WTC11 (cell line): ENCODE results near the gene HNRNPUL1. TPM values are rescaled to one million over a fixed set of nuclear protein-coding genes. Genes with fewer than 3 reads are reported as not detected.
A peak's percentile ranks its signal among the peaks of the same experiment; 100 is the strongest.

Source experiments
- ATAC-seq: fragments of 200-7000 bp; cut with Tn5 transposase; 2 replicates; pipeline ENCODE4 v1.10.0; 2021; ENCODE audit warnings: mild to moderate bottlenecking, moderate library complexity
- CTCF ChIA-PET: fragments of 300-600 bp; sonication (Branson Sonifier 250); formaldehyde crosslinking; loops from one replicate; lab custom pipeline; 2021; ENCODE audit warnings: antibody characterized with exemption; lab: Charles Lee
- POLR2A ChIA-PET: fragments of 350-600 bp; sonication (Branson Sonifier 250); formaldehyde crosslinking; loops from one replicate; lab custom pipeline; 2021; ENCODE audit warnings: antibody characterized with exemption; lab: Charles Lee
- DNase-seq: peaks from one replicate; pipeline ENCODE4 v3.0.0; 2021; ENCODE audit warnings: low spot score
- H3K27ac Mint-ChIP-seq: 2 replicates; pipeline ENCODE4 v1.8.0; 2021; ENCODE audit warnings: mixed read lengths
- H3K27me3 Mint-ChIP-seq: 2 replicates; pipeline ENCODE4 v1.8.0; 2021; ENCODE audit warnings: low read depth, mild to moderate bottlenecking, moderate library complexity, mixed read lengths
- H3K36me3 Mint-ChIP-seq: 2 replicates; pipeline ENCODE4 v1.8.0; 2021; ENCODE audit warnings: mixed read lengths
- H3K4me1 Mint-ChIP-seq: 2 replicates; pipeline ENCODE4 v1.8.0; 2022; ENCODE audit warnings: mixed read lengths
- H3K4me3 Mint-ChIP-seq: 2 replicates; pipeline ENCODE4 v1.8.0; 2021; ENCODE audit warnings: mild to moderate bottlenecking, moderate library complexity, mixed read lengths
- H3K9me3 Mint-ChIP-seq: 2 replicates; pipeline ENCODE4 v1.8.0; 2021; ENCODE audit warnings: mixed read lengths
- ATF1 ChIP-seq: sonication (generic); formaldehyde crosslinking; IDR thresholded peaks from 2 replicates; pipeline ENCODE4 v1.8.1; 2023; ENCODE audit warnings: mild to moderate bottlenecking, moderate library complexity, missing genetic modification reagents
- CBFB ChIP-seq: sonication (generic); formaldehyde crosslinking; IDR thresholded peaks from 2 replicates; pipeline ENCODE4 v1.8.1; 2022; ENCODE audit warnings: mild to moderate bottlenecking, low read depth, missing genetic modification reagents
- ELF4 ChIP-seq: sonication (generic); formaldehyde crosslinking; IDR thresholded peaks from 2 replicates; pipeline ENCODE4 v1.8.1; 2022; ENCODE audit warnings: low read depth, mild to moderate bottlenecking, moderate library complexity, missing genetic modification reagents
- EMX1 ChIP-seq: fragments of 250-450 bp; sonication (Bioruptor Pico); IDR thresholded peaks from 2 replicates; pipeline ENCODE4 v1.8.0; 2021; ENCODE audit warnings: mild to moderate bottlenecking
- FOXP4 ChIP-seq: sonication (generic); formaldehyde crosslinking; IDR thresholded peaks from 2 replicates; pipeline ENCODE4 v1.8.0; 2022; ENCODE audit warnings: mild to moderate bottlenecking, missing genetic modification reagents
- GRHL2 ChIP-seq: fragments of 250-450 bp; sonication (Bioruptor Pico); IDR thresholded peaks from 2 replicates; pipeline ENCODE4 v1.8.0; 2022; ENCODE audit warnings: mild to moderate bottlenecking, moderate library complexity; ENCODE audit not compliant: insufficient replicate concordance, severe bottlenecking
- NR3C1 ChIP-seq: sonication (generic); formaldehyde crosslinking; conservative IDR thresholded peaks from 2 replicates; pipeline ENCODE4 v1.8.1; 2023; ENCODE audit warnings: low read depth, mild to moderate bottlenecking, missing genetic modification reagents
- SOX15 ChIP-seq: fragments of 250-450 bp; sonication (Bioruptor Pico); IDR thresholded peaks from 2 replicates; pipeline ENCODE4 v1.9.0; 2021; ENCODE audit warnings: mild to moderate bottlenecking
- SP1 ChIP-seq: sonication (generic); formaldehyde crosslinking; conservative IDR thresholded peaks from 2 replicates; pipeline ENCODE4 v1.8.1; 2022; ENCODE audit warnings: missing genetic modification reagents
- USF2 ChIP-seq: sonication (generic); formaldehyde crosslinking; IDR thresholded peaks from 2 replicates; pipeline ENCODE4 v1.8.1; 2023; ENCODE audit warnings: mild to moderate bottlenecking, missing genetic modification reagents, moderate library complexity
- ZNF138 ChIP-seq: sonication (generic); formaldehyde crosslinking; conservative IDR thresholded peaks from 2 replicates; pipeline ENCODE4 v1.8.1; 2022; ENCODE audit warnings: mild to moderate bottlenecking, moderate library complexity, missing genetic modification reagents
- ZNF396 ChIP-seq: fragments of 250-450 bp; sonication (Bioruptor Pico); IDR thresholded peaks from 2 replicates; pipeline ENCODE4 v1.8.0; 2021; ENCODE audit warnings: mild to moderate bottlenecking, moderate library complexity, borderline replicate concordance
- ZNF416 ChIP-seq: fragments of 250-450 bp; sonication (Bioruptor Pico); IDR thresholded peaks from 2 replicates; pipeline ENCODE4 v1.9.0; 2021; ENCODE audit warnings: mild to moderate bottlenecking, inconsistent platforms
- ZNF423 ChIP-seq: fragments of 250-450 bp; sonication (Bioruptor Pico); IDR thresholded peaks from 2 replicates; pipeline ENCODE4 v2.1.2; 2022; ENCODE audit warnings: mild to moderate bottlenecking, moderate library complexity
- total RNA-seq: library from RNA; stranded (reverse); gene quantifications from 3 replicates; pipeline ENCODE4 v1.2.3, GENCODE V29; 2021
- TF ChIP-seq, protein P1 (sequence below): sonication (generic); formaldehyde crosslinking; IDR thresholded peaks from 2 replicates; pipeline ENCODE4 v1.8.1; 2023; ENCODE audit warnings: mild to moderate bottlenecking, moderate library complexity, missing genetic modification reagents
- TF ChIP-seq, protein P2 (sequence below): sonication (generic); formaldehyde crosslinking; IDR thresholded peaks from 2 replicates; pipeline ENCODE4 v1.8.1; 2023; ENCODE audit warnings: mild to moderate bottlenecking, missing genetic modification reagents
- TF ChIP-seq, protein P3 (sequence below): sonication (generic); formaldehyde crosslinking; conservative IDR thresholded peaks from 2 replicates; pipeline ENCODE4 v1.8.1; 2023; ENCODE audit warnings: mild to moderate bottlenecking, low read depth, missing genetic modification reagents, moderate library complexity

The HNRNPUL1 gene
- total RNA-seq, 1 experiment from 2014 or later, result 282 TPM

DNA sequence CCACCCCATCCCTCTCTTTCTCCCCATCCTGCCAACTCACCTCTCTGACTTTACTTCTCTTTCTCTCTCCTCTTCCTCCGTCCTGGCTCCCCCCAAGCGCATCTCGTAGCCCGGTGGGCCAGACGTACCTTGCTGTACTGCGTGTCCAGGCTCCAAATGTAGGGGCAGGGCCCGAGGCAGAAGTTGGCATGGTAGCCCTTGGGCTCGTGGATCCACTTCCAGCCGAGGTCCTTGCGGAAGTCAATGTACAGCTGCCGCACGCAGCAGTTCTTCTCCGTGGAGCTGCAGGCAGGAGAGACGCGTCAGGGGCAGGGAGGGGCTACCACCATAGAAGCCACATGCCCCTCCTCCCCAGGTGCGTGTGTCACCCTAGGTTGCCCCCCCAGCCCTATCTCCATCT, 67.8 kb downstream of the HNRNPUL1 start (continued):
- no peak for TF ChIP-seq FOXP4
- no peak for TF ChIP-seq USF2
- TF ChIP-seq ZNF416 (CRISPR knock-in tag), result no peak
- TF ChIP-seq, all 79 proteins: peak for 0

GRCh38 chr19:41332468-41332867, 68.3 kb downstream of the HNRNPUL1 start:
- ChIA-PET CTCF (interaction anchor here (0.6 to 2.1 kb wide), 4 partner anchors 9 to 20 kb away, joined by 4 to 15 read pairs (median 7); no protein-coding TSS in a partner anchor), POLR2A (no interaction called here)
- Mint-ChIP-seq H3K27me3 (peaks cover 19% of the 10 kb centered on the region), H3K36me3 (no peaks in the 10 kb centered on the region), H3K9me3 (no peaks in the 10 kb centered on the region), H3K27ac (no peak overlapping the region), H3K4me3 (peak overlapping the region; percentile 77; the same call in 1 of the 2 replicates), H3K4me1 (peaks cover 34% of the 10 kb centered on the region)
- TF ChIP-seq ELF4 (CRISPR knock-in tag), result no peak
- no peak for TF ChIP-seq ATF1 (CRISPR knock-in tag)
- no peak for TF ChIP-seq NR3C1 (CRISPR knock-in tag)
- no peak for TF ChIP-seq GRHL2 (CRISPR knock-in tag)
- TF ChIP-seq ZNF396, result no peak
- TF ChIP-seq ZNF138 (CRISPR knock-in tag), result no peak
- TF ChIP-seq ZNF423 (CRISPR knock-in tag), result no peak
- TF ChIP-seq CBFB (CRISPR knock-in tag), result no peak
- no peak for TF ChIP-seq SP1
- TF ChIP-seq, protein P1, sequence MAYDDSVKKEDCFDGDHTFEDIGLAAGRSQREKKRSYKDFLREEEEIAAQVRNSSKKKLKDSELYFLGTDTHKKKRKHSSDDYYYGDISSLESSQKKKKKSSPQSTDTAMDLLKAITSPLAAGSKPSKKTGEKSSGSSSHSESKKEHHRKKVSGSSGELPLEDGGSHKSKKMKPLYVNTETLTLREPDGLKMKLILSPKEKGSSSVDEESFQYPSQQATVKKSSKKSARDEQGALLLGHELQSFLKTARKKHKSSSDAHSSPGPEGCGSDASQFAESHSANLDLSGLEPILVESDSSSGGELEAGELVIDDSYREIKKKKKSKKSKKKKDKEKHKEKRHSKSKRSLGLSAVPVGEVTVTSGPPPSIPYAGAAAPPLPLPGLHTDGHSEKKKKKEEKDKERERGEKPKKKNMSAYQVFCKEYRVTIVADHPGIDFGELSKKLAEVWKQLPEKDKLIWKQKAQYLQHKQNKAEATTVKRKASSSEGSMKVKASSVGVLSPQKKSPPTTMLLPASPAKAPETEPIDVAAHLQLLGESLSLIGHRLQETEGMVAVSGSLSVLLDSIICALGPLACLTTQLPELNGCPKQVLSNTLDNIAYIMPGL (CRISPR knock-in tag), result no peak
- TF ChIP-seq, protein P2, sequence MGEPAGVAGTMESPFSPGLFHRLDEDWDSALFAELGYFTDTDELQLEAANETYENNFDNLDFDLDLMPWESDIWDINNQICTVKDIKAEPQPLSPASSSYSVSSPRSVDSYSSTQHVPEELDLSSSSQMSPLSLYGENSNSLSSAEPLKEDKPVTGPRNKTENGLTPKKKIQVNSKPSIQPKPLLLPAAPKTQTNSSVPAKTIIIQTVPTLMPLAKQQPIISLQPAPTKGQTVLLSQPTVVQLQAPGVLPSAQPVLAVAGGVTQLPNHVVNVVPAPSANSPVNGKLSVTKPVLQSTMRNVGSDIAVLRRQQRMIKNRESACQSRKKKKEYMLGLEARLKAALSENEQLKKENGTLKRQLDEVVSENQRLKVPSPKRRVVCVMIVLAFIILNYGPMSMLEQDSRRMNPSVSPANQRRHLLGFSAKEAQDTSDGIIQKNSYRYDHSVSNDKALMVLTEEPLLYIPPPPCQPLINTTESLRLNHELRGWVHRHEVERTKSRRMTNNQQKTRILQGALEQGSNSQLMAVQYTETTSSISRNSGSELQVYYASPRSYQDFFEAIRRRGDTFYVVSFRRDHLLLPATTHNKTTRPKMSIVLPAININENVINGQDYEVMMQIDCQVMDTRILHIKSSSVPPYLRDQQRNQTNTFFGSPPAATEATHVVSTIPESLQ (CRISPR knock-in tag), result no peak
- TF ChIP-seq SOX15 (CRISPR knock-in tag), result no peak
- TF ChIP-seq, protein P3, sequence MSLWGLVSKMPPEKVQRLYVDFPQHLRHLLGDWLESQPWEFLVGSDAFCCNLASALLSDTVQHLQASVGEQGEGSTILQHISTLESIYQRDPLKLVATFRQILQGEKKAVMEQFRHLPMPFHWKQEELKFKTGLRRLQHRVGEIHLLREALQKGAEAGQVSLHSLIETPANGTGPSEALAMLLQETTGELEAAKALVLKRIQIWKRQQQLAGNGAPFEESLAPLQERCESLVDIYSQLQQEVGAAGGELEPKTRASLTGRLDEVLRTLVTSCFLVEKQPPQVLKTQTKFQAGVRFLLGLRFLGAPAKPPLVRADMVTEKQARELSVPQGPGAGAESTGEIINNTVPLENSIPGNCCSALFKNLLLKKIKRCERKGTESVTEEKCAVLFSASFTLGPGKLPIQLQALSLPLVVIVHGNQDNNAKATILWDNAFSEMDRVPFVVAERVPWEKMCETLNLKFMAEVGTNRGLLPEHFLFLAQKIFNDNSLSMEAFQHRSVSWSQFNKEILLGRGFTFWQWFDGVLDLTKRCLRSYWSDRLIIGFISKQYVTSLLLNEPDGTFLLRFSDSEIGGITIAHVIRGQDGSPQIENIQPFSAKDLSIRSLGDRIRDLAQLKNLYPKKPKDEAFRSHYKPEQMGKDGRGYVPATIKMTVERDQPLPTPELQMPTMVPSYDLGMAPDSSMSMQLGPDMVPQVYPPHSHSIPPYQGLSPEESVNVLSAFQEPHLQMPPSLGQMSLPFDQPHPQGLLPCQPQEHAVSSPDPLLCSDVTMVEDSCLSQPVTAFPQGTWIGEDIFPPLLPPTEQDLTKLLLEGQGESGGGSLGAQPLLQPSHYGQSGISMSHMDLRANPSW (CRISPR knock-in tag), result no peak
- no peak for TF ChIP-seq EMX1 (CRISPR knock-in tag)
- DNase-seq (no peak), ATAC-seq (no peak)
